Liver (tissue), 9 donors: Measurements from ENCODE around the gene TAF5L. TPM values are rescaled to one million over a fixed set of nuclear protein-coding genes. Genes with fewer than 3 reads are reported as not detected.

Experiments
- DNase-seq: peaks from one replicate; pipeline ENCODE4 v3.0.0-alpha.2; 2017; ENCODE audit warnings: low spot score
- H3K27ac ChIP-seq, 2 donors: one replicate each; pipeline ENCODE4 v1.7.0; 2013; ENCODE audit warnings: inconsistent platforms in 2 of 2, low read length in 2 of 2, control low read depth in 1 of 2, low read depth in 1 of 2, mild to moderate bottlenecking in 1 of 2
- H3K27me3 ChIP-seq, 4 donors: one replicate each; pipeline versions ENCODE4 v1.6.1 to v1.7.0; 2013; ENCODE audit warnings: low read length in 3 of 4, inconsistent platforms in 1 of 4, mild to moderate bottlenecking in 1 of 4, moderate library complexity in 1 of 4; ENCODE audit not compliant: control insufficient read depth in 4 of 4, insufficient read depth in 4 of 4
- H3K36me3 ChIP-seq, 4 donors: one replicate each; pipeline versions ENCODE4 v1.6.1 to v1.7.0; 2013; ENCODE audit warnings: low read length in 3 of 4, mild to moderate bottlenecking in 3 of 4, low read depth in 1 of 4, moderate library complexity in 1 of 4; ENCODE audit not compliant: control insufficient read depth in 4 of 4, insufficient read depth in 3 of 4
- H3K4me1 ChIP-seq, 4 donors: one replicate each; pipeline versions ENCODE4 v1.6.1 to v1.7.0; 2013; ENCODE audit warnings: low read length in 3 of 4, mild to moderate bottlenecking in 3 of 4, moderate library complexity in 1 of 4; ENCODE audit not compliant: control insufficient read depth in 4 of 4, insufficient read depth in 4 of 4
- H3K4me3 ChIP-seq, 3 donors: one replicate each; pipeline versions ENCODE4 v1.6.1 to v1.7.0; 2013; ENCODE audit warnings: low read length in 3 of 3, control low read depth in 1 of 3, low read depth in 1 of 3, mild to moderate bottlenecking in 1 of 3
- H3K9ac ChIP-seq, 2 donors: one replicate each; pipeline ENCODE4 v1.7.0; 2013; ENCODE audit warnings: low read length in 2 of 2, mild to moderate bottlenecking in 2 of 2, moderate library complexity in 2 of 2, control low read depth in 1 of 2, low read depth in 1 of 2
- H3K9me3 ChIP-seq, 4 donors: one replicate each; pipeline versions ENCODE4 v1.6.1 to v1.7.0; 2013; ENCODE audit warnings: low read length in 3 of 4; ENCODE audit not compliant: control insufficient read depth in 4 of 4
- CTCF ChIP-seq: fragments of 150-350 bp; IDR thresholded peaks from 2 replicates; pipeline ENCODE4 v1.5.1; 2017; ENCODE audit warnings: improper control_type of control experiment, low read depth, low read length; ENCODE audit not compliant: missing input control
- EGR1 ChIP-seq, 2 donors: IDR thresholded peaks; 2 replicates each; pipeline ENCODE4 v1.6.1; 2016 to 2018; ENCODE audit warnings: antibody characterized with exemption in 2 of 2, low read depth in 2 of 2
- FOXA1 ChIP-seq: IDR thresholded peaks from 2 replicates; pipeline ENCODE4 v1.6.1; 2016; ENCODE audit warnings: antibody characterized with exemption
- FOXA2 ChIP-seq: IDR thresholded peaks from 2 replicates; pipeline ENCODE4 v1.6.1; 2016; ENCODE audit warnings: antibody characterized with exemption
- GABPA ChIP-seq, 2 donors: IDR thresholded peaks in 1 of 2; conservative IDR thresholded peaks in 1 of 2; 2 replicates each; pipeline ENCODE4 v1.6.1; 2016; ENCODE audit warnings: antibody characterized with exemption in 2 of 2, mild to moderate bottlenecking in 1 of 2, moderate library complexity in 1 of 2
- HNF4A ChIP-seq, 2 donors: conservative IDR thresholded peaks; 2 replicates each; pipeline ENCODE4 v1.6.1; 2016; ENCODE audit warnings: antibody characterized with exemption in 2 of 2, mild to moderate bottlenecking in 2 of 2
- HNF4G ChIP-seq: IDR thresholded peaks from 2 replicates; pipeline ENCODE4 v1.6.1; 2016; ENCODE audit warnings: antibody characterized with exemption
- JUND ChIP-seq, 2 donors: IDR thresholded peaks; 2 replicates each; pipeline ENCODE4 v1.6.1; 2016; ENCODE audit warnings: antibody characterized with exemption in 2 of 2
- MAX ChIP-seq: IDR thresholded peaks from 2 replicates; pipeline ENCODE4 v1.6.1; 2016; ENCODE audit warnings: antibody characterized with exemption
- NR2F2 ChIP-seq: IDR thresholded peaks from 2 replicates; pipeline ENCODE4 v1.6.1; 2016; ENCODE audit warnings: antibody characterized with exemption
- RAD21 ChIP-seq, 2 donors: IDR thresholded peaks; 2 replicates each; pipeline ENCODE4 v1.6.1; 2016; ENCODE audit warnings: antibody characterized with exemption in 2 of 2, mild to moderate bottlenecking in 2 of 2
- RXRA ChIP-seq, 2 donors: IDR thresholded peaks; 2 replicates each; pipeline ENCODE4 v1.6.1; 2017 to 2018; ENCODE audit warnings: antibody characterized with exemption in 2 of 2, mild to moderate bottlenecking in 1 of 2
- SP1 ChIP-seq: IDR thresholded peaks from 2 replicates; pipeline ENCODE4 v1.6.1; 2018; ENCODE audit warnings: antibody characterized with exemption, mild to moderate bottlenecking
- TAF1 ChIP-seq: conservative IDR thresholded peaks from 2 replicates; pipeline ENCODE4 v1.6.1; 2016; ENCODE audit warnings: antibody characterized with exemption, mild to moderate bottlenecking
- YY1 ChIP-seq: IDR thresholded peaks from 2 replicates; pipeline ENCODE4 v1.6.1; 2016; ENCODE audit warnings: antibody characterized with exemption, mild to moderate bottlenecking
- ZBTB33 ChIP-seq: IDR thresholded peaks from 2 replicates; pipeline ENCODE4 v1.6.1; 2016; ENCODE audit warnings: antibody characterized with exemption
- WGBS: extraction: QIAGEN DNeasy Blood & Tissue Kit; methylation state at CpG from one replicate; pipeline ENCODE4 v1.1.7; 2013; 5-methylcytosine and 5-hydroxymethylcytosine counted together
- polyA plus RNA-seq, 2 donors: library from polyadenylated mRNA; stranded (reverse) in 1 of 2; unstranded in 1 of 2; fragments of 200-250 nt in 1 of 2; fragments of >200 nt in 1 of 2; fragmentation: Nextera tagmentation in 1 of 2; extraction: Ambion mirVana in 1 of 2; gene quantifications; one replicate each; pipeline versions ENCODE4 v1.2.1 to v1.2.3, GENCODE V29; 2013 to 2015
- total RNA-seq, 2 donors: library from RNA; depleted of rRNA; stranded (reverse); fragments of >200 nt; gene quantifications; one replicate each; pipeline ENCODE4 v1.2.3, GENCODE V29; 2014
- TF ChIP-seq, protein P1 (sequence below): IDR thresholded peaks from 2 replicates; pipeline ENCODE4 v1.6.1; 2016; ENCODE audit warnings: antibody characterized with exemption
- TF ChIP-seq, protein P2 (sequence below): IDR thresholded peaks from 2 replicates; pipeline ENCODE4 v1.6.1; 2016; ENCODE audit warnings: antibody characterized with exemption, mild to moderate bottlenecking
- donor health status: healthy.
- donor health status: healthy.
- donor health status: healthy.
- donor health status: healthy.
- donor health status: healthy.

Gene TAF5L
- total and polyA plus RNA-seq, 4 donors = 1.8 to 16.2 (median 10.4) TPM

- H3K27ac ChIP-seq = no peak overlapping the region
- H3K4me1 ChIP-seq = no peaks in the 10 kb centered on the region
- 95% methylated on average over 6 of the region's 6 CpGs for WGBS
- TF ChIP-seq NR2F2 = no peak
- peaks cover 6 to 54% (median 24%) of the 10 kb centered on the region in 4 donors for H3K36me3 ChIP-seq
- H3K9ac ChIP-seq = no peak overlapping the region
- no peaks in the 10 kb centered on the region for H3K9me3 ChIP-seq
- H3K4me3 ChIP-seq = no peak overlapping the region
- H3K27me3 ChIP-seq = no peaks in the 10 kb centered on the region
- no peak for DNase-seq
These were observed 18.2 kb upstream of the TAF5L start for GRCh38 chr1:229643996-229644745.

GRCh38 chr1:229642970-229643369 lies 17.0 kb upstream of the TAF5L start:
- H3K27me3 ChIP-seq = no peaks in the 10 kb centered on the region
- no peak for TF ChIP-seq HNF4G
- TF ChIP-seq CTCF = no peak
- TF ChIP-seq RAD21 (IDR thresholded peaks at IDR 0.05) = no peak
- TF ChIP-seq SP1 = no peak
- no peak for TF ChIP-seq ZBTB33
- no peak for TF ChIP-seq MAX
- TF ChIP-seq RXRA (IDR thresholded peaks at IDR 0.05) = no peak
- TF ChIP-seq FOXA2 = no peak
- no peak for TF ChIP-seq FOXA1
- no peak for TF ChIP-seq JUND (IDR thresholded peaks at IDR 0.05)
- TF ChIP-seq, protein P1, sequence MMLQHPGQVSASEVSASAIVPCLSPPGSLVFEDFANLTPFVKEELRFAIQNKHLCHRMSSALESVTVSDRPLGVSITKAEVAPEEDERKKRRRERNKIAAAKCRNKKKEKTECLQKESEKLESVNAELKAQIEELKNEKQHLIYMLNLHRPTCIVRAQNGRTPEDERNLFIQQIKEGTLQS = no peak
- H3K4me1 ChIP-seq = no peaks in the 10 kb centered on the region
- no peak overlapping the region for H3K9ac ChIP-seq
- whole genome bisulfite sequencing = 96% methylated on average over 4 of the region's 4 CpGs
- no peak overlapping the region for H3K4me3 ChIP-seq
- peaks cover 6 to 44% (median 15%) of the 10 kb centered on the region in 4 donors for H3K36me3 ChIP-seq
- no peaks in the 10 kb centered on the region for H3K9me3 ChIP-seq
- no peak overlapping the region for H3K27ac ChIP-seq
- DNase-seq = no peak

- Histone ChIP-seq H3K27me3 (no peaks in the 10 kb centered on the region), H3K36me3 (peaks cover 6 to 44% (median 13%) of the 10 kb centered on the region in 4 donors), H3K9ac (no peak overlapping the region), H3K27ac (no peak overlapping the region), H3K4me1 (no peaks in the 10 kb centered on the region), H3K4me3 (no peak overlapping the region), H3K9me3 (no peaks in the 10 kb centered on the region)
- no peak for DNase-seq
- WGBS = 82% methylated on average over 5 of the region's 5 CpGs
- TF ChIP-seq GABPA (IDR thresholded peaks at IDR 0.05 in 1 of 2, conservative IDR thresholded peaks at IDR 0.05 in 1 of 2) (no peak), ZBTB33 (no peak), HNF4A (conservative IDR thresholded peaks at IDR 0.05) (no peak), JUND (IDR thresholded peaks at IDR 0.05) (no peak), YY1 (no peak), FOXA1 (no peak), RAD21 (IDR thresholded peaks at IDR 0.05) (no peak), SP1 (no peak), EGR1 (IDR thresholded peaks at IDR 0.05; ENCODE audit: low read depth in 2 of 2) (no peak), HNF4G (no peak), RXRA (IDR thresholded peaks at IDR 0.05) (no peak), FOXA2 (no peak), NR2F2 (no peak), TAF1 (no peak)
- TF ChIP-seq, protein P2, sequence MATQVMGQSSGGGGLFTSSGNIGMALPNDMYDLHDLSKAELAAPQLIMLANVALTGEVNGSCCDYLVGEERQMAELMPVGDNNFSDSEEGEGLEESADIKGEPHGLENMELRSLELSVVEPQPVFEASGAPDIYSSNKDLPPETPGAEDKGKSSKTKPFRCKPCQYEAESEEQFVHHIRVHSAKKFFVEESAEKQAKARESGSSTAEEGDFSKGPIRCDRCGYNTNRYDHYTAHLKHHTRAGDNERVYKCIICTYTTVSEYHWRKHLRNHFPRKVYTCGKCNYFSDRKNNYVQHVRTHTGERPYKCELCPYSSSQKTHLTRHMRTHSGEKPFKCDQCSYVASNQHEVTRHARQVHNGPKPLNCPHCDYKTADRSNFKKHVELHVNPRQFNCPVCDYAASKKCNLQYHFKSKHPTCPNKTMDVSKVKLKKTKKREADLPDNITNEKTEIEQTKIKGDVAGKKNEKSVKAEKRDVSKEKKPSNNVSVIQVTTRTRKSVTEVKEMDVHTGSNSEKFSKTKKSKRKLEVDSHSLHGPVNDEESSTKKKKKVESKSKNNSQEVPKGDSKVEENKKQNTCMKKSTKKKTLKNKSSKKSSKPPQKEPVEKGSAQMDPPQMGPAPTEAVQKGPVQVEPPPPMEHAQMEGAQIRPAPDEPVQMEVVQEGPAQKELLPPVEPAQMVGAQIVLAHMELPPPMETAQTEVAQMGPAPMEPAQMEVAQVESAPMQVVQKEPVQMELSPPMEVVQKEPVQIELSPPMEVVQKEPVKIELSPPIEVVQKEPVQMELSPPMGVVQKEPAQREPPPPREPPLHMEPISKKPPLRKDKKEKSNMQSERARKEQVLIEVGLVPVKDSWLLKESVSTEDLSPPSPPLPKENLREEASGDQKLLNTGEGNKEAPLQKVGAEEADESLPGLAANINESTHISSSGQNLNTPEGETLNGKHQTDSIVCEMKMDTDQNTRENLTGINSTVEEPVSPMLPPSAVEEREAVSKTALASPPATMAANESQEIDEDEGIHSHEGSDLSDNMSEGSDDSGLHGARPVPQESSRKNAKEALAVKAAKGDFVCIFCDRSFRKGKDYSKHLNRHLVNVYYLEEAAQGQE = no peak
These were observed 16.5 kb upstream of the TAF5L start for GRCh38 chr1:229642376-229642775.
